Heart left ventricle (tissue), 16 donors: ENCODE data around the gene PLA2G4A. TPM values are rescaled to one million over a fixed set of nuclear protein-coding genes. Genes with fewer than 3 reads are reported as not detected.
A peak's percentile ranks its signal among the peaks of the same experiment; 100 is the strongest.

Source experiments
- ATAC-seq, 4 donors: fragments of 200-7000 bp; cut with Tn5 transposase; one replicate each; pipeline ENCODE4 v1.9.1; 2020 to 2022; ENCODE audit warnings: moderate library complexity in 4 of 4, mild to moderate bottlenecking in 3 of 4, moderate number of reproducible peaks in 1 of 4
- DNase-seq, 5 donors: peaks; one replicate each; pipeline ENCODE4 v3.0.0-alpha.2; 2020
- H3K27ac ChIP-seq, 12 donors: fragments of 200-600 bp; sonication (generic) in 4 of 12; one replicate each; pipeline versions ENCODE4 v1.5.0 to v1.8.0; 2016 to 2022; ENCODE audit warnings: mild to moderate bottlenecking in 2 of 12
- H3K27me3 ChIP-seq, 9 donors: fragments of 200-600 bp; sonication (generic) in 2 of 9; one replicate each; pipeline versions ENCODE4 v1.5.1 to v1.8.0; 2016 to 2022; ENCODE audit warnings: mild to moderate bottlenecking in 3 of 9
- H3K36me3 ChIP-seq, 9 donors: fragments of 200-600 bp; sonication (generic) in 2 of 9; one replicate each; pipeline versions ENCODE4 v1.5.0 to v1.8.0; 2018 to 2022; ENCODE audit warnings: mild to moderate bottlenecking in 2 of 9
- H3K4me1 ChIP-seq, 12 donors: fragments of 200-600 bp; sonication (generic) in 4 of 12; one replicate each; pipeline versions ENCODE4 v1.5.0 to v1.8.0; 2016 to 2022; ENCODE audit warnings: mild to moderate bottlenecking in 3 of 12
- H3K4me3 ChIP-seq, 12 donors: fragments of 200-600 bp; sonication (generic) in 4 of 12; one replicate each; pipeline versions ENCODE4 v1.5.0 to v1.8.0; 2017 to 2022; ENCODE audit warnings: mild to moderate bottlenecking in 9 of 12, moderate library complexity in 4 of 12
- H3K9me3 ChIP-seq, 12 donors: fragments of 200-600 bp; sonication (generic) in 4 of 12; one replicate each; pipeline versions ENCODE4 v1.5.0 to v1.8.0; 2016 to 2022; ENCODE audit warnings: mild to moderate bottlenecking in 1 of 12
- POLR2A ChIP-seq, 2 donors: fragments of 450-650 bp; IDR thresholded peaks; one replicate each; pipeline ENCODE4 v1.6.1; 2017; ENCODE audit warnings: antibody characterized with exemption in 2 of 2, mild to moderate bottlenecking in 2 of 2, moderate library complexity in 2 of 2
- WGBS, 4 donors: extraction: QIAGEN DNeasy Blood & Tissue Kit in 2 of 4; methylation state at CpG; one replicate each; pipeline versions ENCODE4 v1.1.5 to v1.1.7; 2013 to 2018; 5-methylcytosine and 5-hydroxymethylcytosine counted together
- intact Hi-C, 10 donors: fragments of 100-400 bp; cut with DNase I; formaldehyde crosslinking; loops; one replicate each; pipeline versions ENCODE4 v1.11.1 to v1.14.2; 2022
- polyA plus RNA-seq, 2 donors: library from polyadenylated mRNA; stranded (reverse); fragments of 200-250 nt; gene quantifications; one replicate each; pipeline ENCODE4 v1.2.3, GENCODE V29; 2013
- total RNA-seq, 9 donors: library from RNA; depleted of rRNA in 2 of 9; stranded (reverse); fragments of >200 nt in 2 of 9; fragmentation: NEBNext Ultra II Directional in 3 of 9; extraction: Animal tissue kit (Norgen Biotek cat#: 25700) in 3 of 9; gene quantifications; one replicate each; pipeline versions ENCODE4 v1.1.0 to v1.2.4, GENCODE V29; 2016 to 2023
- TF ChIP-seq, protein P1 (sequence below), 12 donors: fragments of 200-600 bp; sonication (generic) in 4 of 12; IDR thresholded peaks; one replicate each; pipeline versions ENCODE4 v1.5.0 to v1.8.0; 2018 to 2022; ENCODE audit warnings: antibody characterized with exemption in 12 of 12, mild to moderate bottlenecking in 5 of 12
- donor health status: ischemic (EF 13 %, LVEDD 7.1; RV severe dilation, severe dysfunction).
- donor health status: healthy with polysubstance abuse.
- donor health status: DM: no; HTN: yes; CAD: no.
- donor health status: DM: no; HTN: no; CAD: no.
- donor health status: ischemic (EF 25% LVEDD 6.9; RV normal size, moderate dysfunction).
- donor health status: ischemic (EF 25% LVEDD 5.7; RV mildly dilated, moderate dysfunction).
- donor health status: healthy.
- donor health status: DM: yes; HTN: yes; CAD: no.
- donor health status: ischemic (EF 35%, LVEDD 5.7; RV mildly dilated, moderate dysfunction).
- donor health status: nonischemic (EF 11% LVEDD 7.7; RV severe dilation, severe dysfunction).
- donor health status: DM: yes; HTN: yes; CAD: no.
- donor health status: PGD.
- donor health status: ischemic (EF 29% LVEDD 5.4; RV normal size, mild dysfunction).
- donor health status: nonischemic (EF 23%, LVEDD 6.1; RV moderate dilation, normal function).

The PLA2G4A gene
- total and polyA plus RNA-seq, 11 donors, result 0.91 to 5.8 (median 1.8) TPM

GRCh38 chr1:186965847-186966246 is 137.1 kb downstream of the PLA2G4A start:
- ATAC-seq, result no peak
- Histone ChIP-seq H3K9me3 (peaks cover 0 to 7% (median 0%) of the 10 kb centered on the region in 12 donors), H3K27ac (no peak overlapping the region), H3K4me3 (no peak overlapping the region), H3K4me1 (no peaks in the 10 kb centered on the region), H3K27me3 (no peaks in the 10 kb centered on the region), H3K36me3 (peaks cover 0 to 23% (median 0%) of the 10 kb centered on the region in 9 donors)
- no peak for DNase-seq
- TF ChIP-seq POLR2A (IDR thresholded peaks at IDR 0.05), result no peak
- TF ChIP-seq, protein P1, sequence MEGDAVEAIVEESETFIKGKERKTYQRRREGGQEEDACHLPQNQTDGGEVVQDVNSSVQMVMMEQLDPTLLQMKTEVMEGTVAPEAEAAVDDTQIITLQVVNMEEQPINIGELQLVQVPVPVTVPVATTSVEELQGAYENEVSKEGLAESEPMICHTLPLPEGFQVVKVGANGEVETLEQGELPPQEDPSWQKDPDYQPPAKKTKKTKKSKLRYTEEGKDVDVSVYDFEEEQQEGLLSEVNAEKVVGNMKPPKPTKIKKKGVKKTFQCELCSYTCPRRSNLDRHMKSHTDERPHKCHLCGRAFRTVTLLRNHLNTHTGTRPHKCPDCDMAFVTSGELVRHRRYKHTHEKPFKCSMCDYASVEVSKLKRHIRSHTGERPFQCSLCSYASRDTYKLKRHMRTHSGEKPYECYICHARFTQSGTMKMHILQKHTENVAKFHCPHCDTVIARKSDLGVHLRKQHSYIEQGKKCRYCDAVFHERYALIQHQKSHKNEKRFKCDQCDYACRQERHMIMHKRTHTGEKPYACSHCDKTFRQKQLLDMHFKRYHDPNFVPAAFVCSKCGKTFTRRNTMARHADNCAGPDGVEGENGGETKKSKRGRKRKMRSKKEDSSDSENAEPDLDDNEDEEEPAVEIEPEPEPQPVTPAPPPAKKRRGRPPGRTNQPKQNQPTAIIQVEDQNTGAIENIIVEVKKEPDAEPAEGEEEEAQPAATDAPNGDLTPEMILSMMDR (IDR thresholded peaks at IDR 0.05), result no peak
- intact Hi-C loops, result no loop called here

- Histone ChIP-seq H3K36me3 (peaks cover 0 to 23% (median 0%) of the 10 kb centered on the region in 9 donors), H3K4me3 (no peak overlapping the region), H3K27ac (no peak overlapping the region), H3K4me1 (no peaks in the 10 kb centered on the region), H3K9me3 (peaks cover 0 to 7% (median 0%) of the 10 kb centered on the region in 12 donors), H3K27me3 (no peaks in the 10 kb centered on the region)
- WGBS, 4 donors, result 75 to 83% (median 79%) methylated on average over 4 of the region's 4 CpGs
- intact Hi-C loops, result no loop called here
- TF ChIP-seq POLR2A (IDR thresholded peaks at IDR 0.05), result no peak
- TF ChIP-seq, protein P1 (IDR thresholded peaks at IDR 0.05), result no peak
- no peak for ATAC-seq
- no peak for DNase-seq
Observed at GRCh38 chr1:186966456-186966855, 137.7 kb downstream of the PLA2G4A start.

DNA sequence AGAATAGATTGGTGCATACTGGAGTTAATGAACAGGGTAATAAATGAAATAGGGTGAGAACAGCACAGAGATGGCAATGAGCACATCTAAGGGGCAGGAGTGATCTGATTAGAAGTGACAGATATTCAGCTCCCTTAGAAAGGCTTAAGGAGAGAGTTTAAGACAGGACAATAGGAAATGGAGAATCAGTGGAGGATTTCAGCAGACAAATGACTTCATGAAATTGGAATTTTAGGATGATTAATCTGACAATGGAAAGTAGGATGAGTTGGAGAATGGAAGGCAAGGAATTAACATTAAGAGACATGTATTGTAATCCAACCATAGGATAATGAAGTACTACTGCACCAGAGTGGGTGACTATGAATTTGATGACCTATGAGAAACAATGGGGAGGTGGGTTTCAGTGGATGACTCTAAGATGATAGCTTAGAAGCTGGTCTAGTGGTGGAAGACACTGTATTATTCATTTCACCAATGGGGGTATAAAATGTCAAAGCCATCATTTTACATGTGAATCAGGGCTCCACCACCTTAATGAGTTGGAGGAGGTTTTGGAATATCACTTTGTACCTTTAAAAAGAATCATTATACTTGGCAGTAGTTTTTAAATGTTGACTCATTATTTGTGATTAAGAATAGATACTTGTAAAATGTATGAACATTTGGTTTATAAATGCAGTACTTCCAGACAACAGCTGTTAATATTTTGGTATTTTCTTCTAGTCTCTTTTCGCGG is 139.1 kb downstream of the PLA2G4A start:
- TF ChIP-seq POLR2A (IDR thresholded peaks at IDR 0.05), result no peak
- TF ChIP-seq, protein P1 (IDR thresholded peaks at IDR 0.05), result no peak
- Histone ChIP-seq H3K4me1 (no peaks in the 10 kb centered on the region), H3K9me3 (peaks cover 0 to 7% (median 0%) of the 10 kb centered on the region in 12 donors), H3K27me3 (no peaks in the 10 kb centered on the region), H3K36me3 (peaks cover 0 to 23% (median 0%) of the 10 kb centered on the region in 9 donors), H3K27ac (no peak overlapping the region), H3K4me3 (no peak overlapping the region)
- ATAC-seq, result no peak
- intact Hi-C loops, result no loop called here
- WGBS, 4 donors, result 79 to 90% (median 82%) methylated on average over 2 of the region's 2 CpGs
- no peak for DNase-seq

DNA sequence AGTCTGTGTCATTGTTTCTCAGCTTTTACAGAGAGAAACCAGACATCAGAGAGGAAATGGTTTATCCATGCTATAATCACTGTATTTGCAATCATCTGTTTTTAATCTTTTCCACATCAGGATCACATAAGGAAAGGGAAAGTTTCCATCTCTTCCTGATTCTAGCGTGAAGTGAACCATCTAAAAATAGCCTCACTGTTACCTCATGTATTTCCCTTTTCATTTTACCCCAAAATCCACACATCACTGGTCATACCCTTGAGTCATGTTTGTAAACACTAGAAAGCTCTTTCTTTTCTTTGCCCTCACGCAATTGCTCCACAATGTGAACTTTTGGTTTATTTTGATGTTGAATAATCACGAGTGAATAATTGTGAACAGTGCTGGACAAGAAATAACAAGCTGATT is 146.0 kb downstream of the PLA2G4A start:
- ATAC-seq, result peak in 2 of 4 donors; percentile 44 to 67
- 32 to 49% (median 38%) methylated on average over 3 of the region's 3 CpGs for WGBS, 4 donors
- peaks cover 0 to 3% (median 0%) of the 10 kb centered on the region in 9 donors for H3K36me3 ChIP-seq
- no peak overlapping the region for H3K4me3 ChIP-seq
- no peaks in the 10 kb centered on the region for H3K27me3 ChIP-seq
- H3K9me3 ChIP-seq, result peaks cover 0 to 7% (median 0%) of the 10 kb centered on the region in 12 donors
- intact Hi-C loops, result no loop called here
- no peak for TF ChIP-seq POLR2A (IDR thresholded peaks at IDR 0.05)
- TF ChIP-seq, protein P1 (IDR thresholded peaks at IDR 0.05), result no peak
- H3K4me1 ChIP-seq, result peaks cover 0 to 18% (median 0%) of the 10 kb centered on the region in 12 donors
- no peak for DNase-seq
- H3K27ac ChIP-seq, result peak overlapping the region in 1 of 12 donors; percentile 63
